Stomach smooth muscle (tissue), 2 donors: ENCODE data around the gene STUM.
"Not testable (repeated sequence)": the region's sequence is repeated elsewhere in the genome, so short reads cannot be mapped to it uniquely, and the experiment has no call there.

Source experiments
- H3K27ac ChIP-seq: one replicate; pipeline ENCODE4 v1.7.0; 2013; ENCODE audit warnings: mild to moderate bottlenecking, low read length, inconsistent platforms
- H3K27me3 ChIP-seq, 2 donors: one replicate each; pipeline ENCODE4 v1.7.0; 2013; ENCODE audit warnings: low read length in 2 of 2; ENCODE audit not compliant: insufficient read depth in 2 of 2, control insufficient read depth in 1 of 2
- H3K36me3 ChIP-seq, 2 donors: one replicate each; pipeline ENCODE4 v1.7.0; 2013; ENCODE audit warnings: low read length in 2 of 2; ENCODE audit not compliant: control insufficient read depth in 2 of 2, insufficient read depth in 2 of 2
- H3K4me1 ChIP-seq: one replicate; pipeline ENCODE4 v1.7.0; 2013; ENCODE audit warnings: low read length; ENCODE audit not compliant: control insufficient read depth, insufficient read depth
- H3K4me3 ChIP-seq, 2 donors: one replicate each; pipeline ENCODE4 v1.7.0; 2013; ENCODE audit warnings: low read length in 2 of 2
- H3K9ac ChIP-seq, 2 donors: one replicate each; pipeline ENCODE4 v1.7.0; 2013; ENCODE audit warnings: low read length in 2 of 2, mild to moderate bottlenecking in 1 of 2
- H3K9me3 ChIP-seq, 2 donors: one replicate each; pipeline ENCODE4 v1.7.0; 2013; ENCODE audit warnings: low read length in 2 of 2; ENCODE audit not compliant: control insufficient read depth in 2 of 2
- donor health status: healthy.
- donor health status: Pancreatic carcinoma.

STUM gene

DNA sequence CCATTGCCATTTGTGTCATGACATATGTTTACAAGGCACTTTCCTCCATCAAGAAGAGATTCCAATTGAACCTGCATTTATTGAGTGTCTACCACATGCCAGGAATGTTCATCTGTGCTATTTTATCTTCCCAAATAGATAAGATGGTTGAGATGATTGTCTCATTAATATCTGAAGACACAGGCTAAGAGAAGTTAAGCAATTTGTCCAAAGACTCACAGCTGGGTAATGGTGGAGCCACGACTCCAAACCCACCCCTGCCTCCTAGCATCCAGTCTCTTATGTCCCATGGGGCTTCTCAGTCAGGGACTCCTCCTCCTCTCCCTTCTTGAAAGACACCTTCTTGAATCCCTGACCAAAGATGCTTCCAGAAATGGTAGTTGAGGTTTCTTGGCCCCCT is 68.1 kb downstream of the STUM start:
- H3K9me3 ChIP-seq: no peaks in the 10 kb centered on the region
- H3K9ac ChIP-seq: no peak overlapping the region
- H3K4me3 ChIP-seq: no peak overlapping the region
- no peaks in the 10 kb centered on the region for H3K27me3 ChIP-seq
- no peak overlapping the region for H3K27ac ChIP-seq
- H3K36me3 ChIP-seq: no peaks in the 10 kb centered on the region
- no peaks in the 10 kb centered on the region for H3K4me1 ChIP-seq

DNA sequence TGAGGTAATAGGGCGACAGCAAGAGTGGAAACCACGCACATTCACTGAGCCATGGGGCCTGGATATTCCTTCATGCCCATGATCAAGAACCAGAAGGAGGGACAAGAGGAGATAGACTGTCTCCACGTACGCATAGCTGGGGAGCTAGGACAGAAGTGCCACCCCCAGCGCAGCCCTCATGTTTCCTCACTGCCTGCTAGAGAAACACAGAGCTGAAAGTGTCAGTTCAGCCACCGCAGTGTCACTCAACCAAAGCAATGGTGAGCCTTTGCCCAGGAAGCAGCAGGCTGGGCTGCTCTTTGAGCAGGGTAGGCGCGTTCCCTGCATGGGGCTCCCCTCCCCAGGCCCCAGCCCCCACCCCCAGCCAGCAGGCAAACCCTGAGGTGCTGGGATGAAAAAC is 68.5 kb downstream of the STUM start:
- Histone ChIP-seq H3K36me3 (no peaks in the 10 kb centered on the region), H3K4me3 (no peak overlapping the region), H3K27me3 (no peaks in the 10 kb centered on the region), H3K9me3 (no peaks in the 10 kb centered on the region), H3K27ac (no peak overlapping the region), H3K9ac (no peak overlapping the region), H3K4me1 (no peaks in the 10 kb centered on the region)

DNA sequence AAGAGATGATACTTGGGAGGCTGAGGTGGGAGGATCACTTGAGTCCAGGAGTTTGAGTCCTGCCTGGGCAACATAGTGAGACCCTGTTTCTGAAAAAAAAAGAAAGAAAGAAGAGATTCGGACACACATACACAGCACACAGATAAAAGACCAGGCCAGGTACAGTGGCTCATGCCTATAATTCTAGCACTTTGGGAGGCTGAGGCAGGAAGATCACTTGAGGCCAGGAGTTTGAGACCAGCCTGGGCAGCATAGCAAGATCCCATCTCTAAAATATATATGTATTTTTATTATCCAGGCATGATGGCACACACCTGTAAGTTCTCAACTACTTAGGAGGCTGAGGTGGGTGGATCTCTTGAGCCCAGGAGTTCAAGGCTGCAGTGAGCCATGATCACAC is 69.2 kb downstream of the STUM start:
- H3K4me3 ChIP-seq, H3K9me3 ChIP-seq, H3K27me3 ChIP-seq, H3K36me3 ChIP-seq, H3K4me1 ChIP-seq, H3K9ac ChIP-seq, H3K27ac ChIP-seq: not testable (repeated sequence)

DNA sequence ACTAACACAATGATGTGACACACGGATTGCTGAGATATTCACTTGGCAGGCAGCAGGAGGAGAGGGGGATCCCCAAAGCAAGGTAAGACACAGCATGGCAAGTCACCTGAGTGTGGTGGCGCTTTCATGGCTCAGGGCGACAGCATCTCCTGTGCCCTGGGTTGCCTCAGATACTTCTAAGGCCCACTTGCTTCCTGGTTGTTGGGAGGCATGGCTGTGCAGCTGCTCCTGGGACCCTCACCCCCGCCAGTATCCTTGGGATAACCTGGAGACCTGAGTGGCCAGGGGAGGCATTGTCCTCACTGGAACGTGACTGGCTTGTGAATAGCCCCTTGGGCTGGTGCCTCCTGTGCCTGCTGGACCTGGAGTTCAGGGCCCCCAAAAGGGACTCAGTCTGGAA is 69.8 kb downstream of the STUM start:
- H3K9me3 ChIP-seq: no peaks in the 10 kb centered on the region
- H3K27me3 ChIP-seq: no peaks in the 10 kb centered on the region
- H3K36me3 ChIP-seq: no peaks in the 10 kb centered on the region
- no peak overlapping the region for H3K27ac ChIP-seq
- no peak overlapping the region for H3K4me3 ChIP-seq
- no peaks in the 10 kb centered on the region for H3K4me1 ChIP-seq
- no peak overlapping the region for H3K9ac ChIP-seq

DNA sequence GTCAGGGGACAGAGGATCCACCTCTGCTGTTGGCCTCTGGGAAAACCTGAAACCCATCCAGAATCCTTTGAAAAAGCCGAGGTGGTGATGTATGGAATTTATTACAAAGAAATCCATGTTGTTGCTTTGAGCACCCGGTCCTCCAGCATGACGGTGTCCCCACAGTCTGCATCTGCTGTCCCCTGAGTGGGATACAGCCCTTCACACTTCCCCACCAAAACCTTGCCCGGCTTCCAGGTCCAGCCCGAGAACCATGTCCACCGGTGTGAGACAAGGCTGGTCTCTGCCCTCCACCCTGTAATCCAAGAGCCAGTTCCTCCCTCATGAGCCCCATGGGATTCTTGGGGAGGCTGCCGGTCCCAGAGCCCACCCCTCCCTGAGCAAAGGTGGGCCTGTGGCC is 70.5 kb downstream of the STUM start:
- Histone ChIP-seq H3K27me3 (no peaks in the 10 kb centered on the region), H3K4me3 (no peak overlapping the region), H3K36me3 (no peaks in the 10 kb centered on the region), H3K27ac (no peak overlapping the region), H3K9ac (no peak overlapping the region), H3K9me3 (no peaks in the 10 kb centered on the region), H3K4me1 (no peaks in the 10 kb centered on the region)

DNA sequence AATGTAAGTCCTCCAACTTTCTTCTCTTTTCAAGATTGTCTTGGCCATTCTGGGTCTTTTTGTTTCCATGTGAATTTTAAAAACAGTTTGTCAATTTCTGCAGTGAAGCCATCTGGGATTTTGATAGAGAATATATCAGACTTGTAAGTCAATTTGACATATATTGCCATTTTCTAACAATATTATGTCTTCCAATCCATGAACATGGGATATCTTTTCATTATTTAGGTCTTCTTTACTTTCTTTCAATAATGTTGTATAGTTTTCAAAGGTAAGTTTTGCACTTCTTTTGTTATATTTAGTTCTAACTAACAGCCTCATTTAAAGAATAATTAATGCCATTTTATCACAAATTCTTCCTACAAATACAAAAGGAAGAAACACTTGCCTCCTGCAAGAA is 73.4 kb downstream of the STUM start:
- Histone ChIP-seq H3K27ac (no peak overlapping the region), H3K4me1 (peaks cover 8% of the 10 kb centered on the region), H3K36me3 (no peaks in the 10 kb centered on the region), H3K9ac (no peak overlapping the region), H3K4me3 (no peak overlapping the region), H3K27me3 (no peaks in the 10 kb centered on the region), H3K9me3 (no peaks in the 10 kb centered on the region)

DNA sequence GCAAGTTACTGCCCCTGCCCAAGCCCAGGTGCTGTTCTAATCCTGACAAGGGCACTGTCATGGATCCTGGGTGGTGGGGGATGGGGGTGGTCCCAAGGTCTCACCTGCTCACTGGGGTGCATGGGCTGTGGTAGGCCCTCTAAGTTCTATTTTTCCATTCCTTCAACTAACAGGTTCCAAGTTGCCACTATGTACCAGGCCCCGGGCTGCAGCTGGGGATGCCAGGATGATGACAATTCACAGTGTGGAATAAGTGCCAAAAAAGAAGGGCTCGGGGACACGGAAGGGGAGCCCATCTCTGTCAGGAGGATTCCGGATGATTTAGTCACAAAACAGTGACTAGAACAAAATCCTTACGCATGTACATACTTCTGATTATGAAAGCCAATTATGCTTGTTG is 76.0 kb downstream of the STUM start:
- Histone ChIP-seq H3K4me1 (peaks cover 18% of the 10 kb centered on the region), H3K9ac (no peak overlapping the region), H3K4me3 (no peak overlapping the region), H3K36me3 (no peaks in the 10 kb centered on the region), H3K27me3 (no peaks in the 10 kb centered on the region), H3K9me3 (no peaks in the 10 kb centered on the region), H3K27ac (no peak overlapping the region)

DNA sequence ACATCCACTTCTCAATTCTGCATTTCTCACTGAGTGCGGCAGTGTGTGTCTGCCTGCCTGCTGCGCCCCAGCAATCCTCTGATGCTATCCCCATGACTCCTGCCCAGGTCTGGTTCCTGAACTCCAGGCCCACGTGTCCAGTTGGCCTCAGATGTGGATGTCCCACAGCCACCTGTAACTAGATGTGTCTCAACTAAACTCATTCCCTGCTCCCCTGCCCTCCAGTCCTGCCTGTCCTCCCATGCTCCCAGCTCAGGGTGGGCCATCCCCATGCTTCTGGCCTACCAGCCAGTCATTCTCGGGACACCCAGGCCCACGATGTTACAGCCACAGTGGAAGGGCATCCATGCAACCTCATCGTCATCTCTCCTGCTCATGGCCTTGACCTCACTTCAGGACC is 76.8 kb downstream of the STUM start:
- no peak overlapping the region for H3K27ac ChIP-seq
- no peaks in the 10 kb centered on the region for H3K27me3 ChIP-seq
- peaks cover 2 to 4% of the 10 kb centered on the region in 2 donors for H3K36me3 ChIP-seq
- H3K9me3 ChIP-seq: no peaks in the 10 kb centered on the region
- no peak overlapping the region for H3K9ac ChIP-seq
- H3K4me1 ChIP-seq: peaks cover 18% of the 10 kb centered on the region
- no peak overlapping the region for H3K4me3 ChIP-seq

DNA sequence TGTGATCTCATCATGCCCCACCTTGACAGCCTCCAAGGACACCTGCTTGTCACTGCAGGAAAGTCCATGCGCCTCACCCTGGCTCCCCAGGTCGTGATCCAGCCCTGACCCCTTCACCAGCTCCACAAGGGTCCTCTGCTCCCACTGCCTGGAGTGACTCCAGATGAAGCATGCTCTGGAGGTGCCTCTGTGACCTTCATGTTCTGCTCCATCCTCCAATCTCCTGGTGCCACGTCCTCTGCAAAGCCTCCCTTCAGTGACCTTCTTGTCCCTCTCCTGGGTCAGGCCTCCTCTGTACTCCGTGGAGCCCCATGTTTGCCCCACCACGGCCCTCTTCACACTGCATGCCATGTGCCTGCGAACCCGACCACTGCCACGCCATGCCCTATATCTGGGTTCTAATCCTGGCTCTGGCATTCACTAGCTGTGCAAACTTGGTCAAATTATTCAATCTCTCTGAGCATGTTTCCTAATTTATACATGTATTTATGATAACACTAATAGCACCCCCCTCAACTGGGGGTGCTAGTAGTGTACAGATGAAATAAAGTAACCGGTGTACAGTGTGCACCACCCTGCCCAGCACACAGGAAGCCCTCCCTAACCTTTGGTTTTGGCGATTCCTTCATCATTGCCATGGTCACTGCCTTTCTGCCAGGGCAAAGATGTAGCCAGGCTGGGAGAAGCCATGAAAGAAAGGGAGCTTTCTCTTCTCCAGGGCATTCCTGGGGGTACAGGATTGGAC is 77.4 kb downstream of the STUM start:
- H3K27ac ChIP-seq: no peak overlapping the region
- H3K9me3 ChIP-seq: no peaks in the 10 kb centered on the region
- H3K9ac ChIP-seq: peak overlapping the region in 1 of 2 donors; percentile 36
- no peaks in the 10 kb centered on the region for H3K27me3 ChIP-seq
- H3K4me3 ChIP-seq: peak overlapping the region in 1 of 2 donors; percentile 57
- H3K36me3 ChIP-seq: peaks cover 2 to 4% of the 10 kb centered on the region in 2 donors
- H3K4me1 ChIP-seq: peaks cover 21% of the 10 kb centered on the region

DNA sequence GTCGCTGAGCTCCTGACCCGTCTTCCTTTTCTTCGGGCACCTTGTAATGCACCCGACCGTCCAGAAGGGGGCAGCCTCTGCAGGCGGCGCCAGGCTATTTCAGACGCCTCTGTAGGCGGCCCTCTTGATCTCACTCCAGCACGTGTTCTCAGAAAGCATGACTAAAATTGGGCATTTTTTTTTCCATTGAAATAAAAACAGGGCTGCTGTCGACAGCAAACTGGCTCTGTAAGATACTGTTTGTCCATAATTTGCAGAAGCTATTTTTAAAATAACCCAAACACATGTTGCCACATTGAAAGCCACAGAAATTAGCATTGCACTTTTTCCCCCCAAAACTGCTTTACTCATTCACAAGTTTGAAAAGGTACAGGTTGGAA is 78.0 kb downstream of the STUM start:
- peak overlapping the region in 1 of 2 donors; percentile 57 for H3K4me3 ChIP-seq
- H3K36me3 ChIP-seq: peaks cover 2 to 4% of the 10 kb centered on the region in 2 donors
- peak overlapping the region; percentile 46 for H3K27ac ChIP-seq
- peak overlapping the region in 1 of 2 donors; percentile 36 for H3K9ac ChIP-seq
- no peaks in the 10 kb centered on the region for H3K9me3 ChIP-seq
- no peaks in the 10 kb centered on the region for H3K27me3 ChIP-seq
- peaks cover 27% of the 10 kb centered on the region for H3K4me1 ChIP-seq

DNA sequence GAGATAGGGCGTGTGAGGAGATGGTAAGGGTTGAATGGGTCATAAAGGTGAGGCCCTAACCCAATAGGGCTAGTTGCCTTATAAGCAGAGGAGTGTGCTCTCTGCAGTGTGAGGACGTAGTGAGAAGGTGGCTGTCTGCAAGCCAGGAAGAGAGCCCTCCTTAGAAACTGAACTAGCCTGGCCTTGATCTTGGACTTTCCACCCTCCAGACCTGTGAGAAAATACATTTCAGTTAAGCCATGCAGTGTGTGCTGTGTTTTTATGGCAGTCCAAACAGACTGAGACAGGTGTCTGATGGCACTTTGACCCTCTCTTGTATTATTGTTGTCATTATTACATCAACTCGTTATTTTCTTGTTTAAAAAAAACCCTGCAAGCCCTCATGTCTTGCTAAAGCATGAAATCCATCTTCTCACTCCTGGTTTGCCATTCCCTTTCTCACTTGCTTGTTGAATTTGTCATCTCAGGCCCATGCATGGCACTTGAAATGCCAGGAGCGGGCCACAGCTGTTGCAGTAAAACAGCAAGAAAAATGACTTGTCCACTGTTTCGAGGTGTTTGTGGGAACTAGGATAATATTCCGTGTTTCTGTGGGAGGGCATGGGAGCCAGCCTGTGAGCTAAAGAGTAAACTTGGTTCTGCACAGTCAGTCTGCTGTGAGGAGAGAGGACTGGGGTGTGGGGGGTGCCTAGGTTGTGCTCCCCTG is 78.6 kb downstream of the STUM start:
- no peaks in the 10 kb centered on the region for H3K27me3 ChIP-seq
- peak overlapping the region; percentile 46 for H3K27ac ChIP-seq
- no peak overlapping the region for H3K4me3 ChIP-seq
- no peaks in the 10 kb centered on the region for H3K9me3 ChIP-seq
- H3K9ac ChIP-seq: no peak overlapping the region
- H3K4me1 ChIP-seq: peaks cover 33% of the 10 kb centered on the region
- H3K36me3 ChIP-seq: peaks cover 2 to 4% of the 10 kb centered on the region in 2 donors
